ENCODE results near the gene EXOC6.

Gene EXOC6

GRCh38 chr10:93006435-93007039 is 158.2 kb downstream of the EXOC6 start:
- DNase-seq (ENCODE audit: low read depth) = no peak
- TF ChIP-seq CTCF (IDR thresholded peaks at IDR 0.05; ENCODE audit: control insufficient read depth, insufficient read depth, low read depth, low read length, missing control alignments) = peak; percentile 73
- no peak overlapping the region for H3K4me3 ChIP-seq (ENCODE audit: control insufficient read depth, low read depth, low read length)

GRCh38 chr10:93015722-93016121 is 167.4 kb downstream of the EXOC6 start:
- no peak overlapping the region for H3K4me3 ChIP-seq (ENCODE audit: control insufficient read depth, low read depth, low read length)
- TF ChIP-seq CTCF (IDR thresholded peaks at IDR 0.05; ENCODE audit: control insufficient read depth, insufficient read depth, low read depth, low read length, missing control alignments) = no peak
- no peak for DNase-seq (ENCODE audit: low read depth)

GRCh38 chr10:93023013-93023650 is 174.8 kb downstream of the EXOC6 start:
- no peak overlapping the region for H3K4me3 ChIP-seq (ENCODE audit: control insufficient read depth, low read depth, low read length)
- TF ChIP-seq CTCF (IDR thresholded peaks at IDR 0.05; ENCODE audit: control insufficient read depth, insufficient read depth, low read depth, low read length, missing control alignments) = no peak

GRCh38 chr10:93026072-93026471 is 177.8 kb downstream of the EXOC6 start:
- no peak for TF ChIP-seq CTCF (IDR thresholded peaks at IDR 0.05; ENCODE audit: control insufficient read depth, insufficient read depth, low read depth, low read length, missing control alignments)
- no peak overlapping the region for H3K4me3 ChIP-seq (ENCODE audit: control insufficient read depth, low read depth, low read length)
- no peak for DNase-seq (ENCODE audit: low read depth)

More at GRCh38 chr10:93023013-93023650, 174.8 kb downstream of the EXOC6 start:
- no peak for DNase-seq (ENCODE audit: low read depth)

GRCh38 chr10:93027508-93027907 is 179.2 kb downstream of the EXOC6 start:
- DNase-seq (ENCODE audit: low read depth) = no peak
- TF ChIP-seq CTCF (IDR thresholded peaks at IDR 0.05; ENCODE audit: control insufficient read depth, insufficient read depth, low read depth, low read length, missing control alignments) = no peak
- no peak overlapping the region for H3K4me3 ChIP-seq (ENCODE audit: control insufficient read depth, low read depth, low read length)

GRCh38 chr10:93028883-93029282 is 180.6 kb downstream of the EXOC6 start:
- no peak for DNase-seq (ENCODE audit: low read depth)
- no peak overlapping the region for H3K4me3 ChIP-seq (ENCODE audit: control insufficient read depth, low read depth, low read length)
- no peak for TF ChIP-seq CTCF (IDR thresholded peaks at IDR 0.05; ENCODE audit: control insufficient read depth, insufficient read depth, low read depth, low read length, missing control alignments)

All from AG09309 (cell line).